ENCODE measurements around the gene PLCXD3.

DNA sequence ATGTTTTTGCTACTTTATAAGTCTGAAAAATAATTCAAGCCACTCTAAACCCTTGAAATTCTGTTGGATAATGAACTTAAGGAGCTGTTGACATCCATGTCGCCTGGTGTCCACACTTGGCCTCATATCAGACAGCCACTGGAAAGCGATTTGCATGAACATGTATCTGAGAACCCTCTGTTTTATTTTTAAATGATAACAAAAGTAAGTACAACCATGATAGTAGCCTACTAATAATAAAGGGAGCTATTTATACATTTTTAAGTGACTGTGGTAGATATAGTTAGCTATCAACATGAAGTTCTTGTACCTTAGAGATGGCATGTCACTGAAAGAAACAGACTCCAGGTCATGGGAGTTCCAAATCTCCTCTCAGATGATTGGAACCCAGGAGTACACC, 53.3 kb downstream of the PLCXD3 start:
- no peak for TF ChIP-seq POLR2AphosphoS5 (IDR thresholded peaks at IDR 0.05)
- TF ChIP-seq POLR2A (IDR thresholded peaks at IDR 0.05) = no peak
- TF ChIP-seq CTCF (IDR thresholded peaks at IDR 0.05) = no peak
- no peak for TF ChIP-seq EP300 (IDR thresholded peaks at IDR 0.05)

All from upper lobe of left lung (tissue), 4 donors.